ENCODE data around the gene USP10.
"Not testable (repeated sequence)": the region's sequence is repeated elsewhere in the genome, so short reads cannot be mapped to it uniquely, and the experiment has no call there.

The USP10 gene

GRCh38 chr16:84724606-84725309 is 25.0 kb downstream of the USP10 start:
- Histone ChIP-seq H3K9me3 (ENCODE audit: control insufficient read depth, insufficient read depth, low read length) (no peaks in the 10 kb centered on the region), H3K4me1 (ENCODE audit: control insufficient read depth, insufficient read depth, low read length) (peaks cover 32% of the 10 kb centered on the region), H3K9ac (ENCODE audit: low read depth, low read length) (no peak overlapping the region), H3K4me3 (ENCODE audit: low read depth, low read length) (no peak overlapping the region), H3K36me3 (ENCODE audit: control insufficient read depth, insufficient read depth, low read length) (peaks cover under 1% of the 10 kb centered on the region), H3K27me3 (ENCODE audit: control insufficient read depth, insufficient read depth, low read length) (no peaks in the 10 kb centered on the region)

GRCh38 chr16:84725481-84726078 is 25.8 kb downstream of the USP10 start:
- no peaks in the 10 kb centered on the region for H3K9me3 ChIP-seq (ENCODE audit: control insufficient read depth, insufficient read depth, low read length)
- no peaks in the 10 kb centered on the region for H3K27me3 ChIP-seq (ENCODE audit: control insufficient read depth, insufficient read depth, low read length)
- peaks cover 36% of the 10 kb centered on the region for H3K4me1 ChIP-seq (ENCODE audit: control insufficient read depth, insufficient read depth, low read length)
- H3K36me3 ChIP-seq (ENCODE audit: control insufficient read depth, insufficient read depth, low read length): no peaks in the 10 kb centered on the region
- H3K4me3 ChIP-seq (ENCODE audit: low read depth, low read length): peak overlapping the region; percentile 33
- H3K9ac ChIP-seq (ENCODE audit: low read depth, low read length): no peak overlapping the region

DNA sequence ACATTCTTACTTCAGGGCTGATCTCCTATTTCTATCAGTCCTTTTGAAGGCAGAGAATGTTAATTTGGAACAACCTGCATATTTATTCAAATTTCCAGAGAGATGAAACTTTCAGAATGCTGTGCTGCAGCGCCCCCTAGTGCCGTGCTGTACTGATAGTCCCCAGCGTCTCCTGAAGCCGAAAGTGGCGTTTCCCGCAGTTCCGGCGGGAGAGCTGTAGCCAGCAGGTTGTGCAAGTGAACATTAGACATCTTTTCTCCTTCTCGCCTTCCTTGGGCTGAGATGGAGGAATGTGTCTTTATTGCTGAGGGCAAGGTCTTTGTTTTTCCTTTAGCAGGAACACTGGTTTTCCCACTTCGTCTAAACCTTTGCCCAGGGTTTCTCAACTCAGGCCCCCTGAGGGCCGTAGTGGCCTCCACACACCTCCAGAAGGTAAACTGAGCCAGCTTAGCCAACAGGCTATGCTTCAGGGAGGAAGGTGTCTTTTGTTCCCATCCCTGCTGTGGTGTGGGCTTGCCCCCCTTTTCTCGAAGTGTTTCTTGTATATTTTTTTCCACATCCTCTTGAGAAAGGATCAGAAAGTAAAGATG is 26.4 kb downstream of the USP10 start:
- Histone ChIP-seq H3K9me3 (ENCODE audit: control insufficient read depth, insufficient read depth, low read length) (no peaks in the 10 kb centered on the region), H3K9ac (ENCODE audit: low read depth, low read length) (no peak overlapping the region), H3K4me1 (ENCODE audit: control insufficient read depth, insufficient read depth, low read length) (peaks cover 38% of the 10 kb centered on the region), H3K27me3 (ENCODE audit: control insufficient read depth, insufficient read depth, low read length) (no peaks in the 10 kb centered on the region), H3K36me3 (ENCODE audit: control insufficient read depth, insufficient read depth, low read length) (no peaks in the 10 kb centered on the region), H3K4me3 (ENCODE audit: low read depth, low read length) (no peak overlapping the region)

- Histone ChIP-seq H3K36me3 (ENCODE audit: control insufficient read depth, insufficient read depth, low read length) (no peaks in the 10 kb centered on the region), H3K27me3 (ENCODE audit: control insufficient read depth, insufficient read depth, low read length) (no peaks in the 10 kb centered on the region), H3K9me3 (ENCODE audit: control insufficient read depth, insufficient read depth, low read length) (no peaks in the 10 kb centered on the region), H3K4me3 (ENCODE audit: low read depth, low read length) (no peak overlapping the region), H3K9ac (ENCODE audit: low read depth, low read length) (no peak overlapping the region), H3K4me1 (ENCODE audit: control insufficient read depth, insufficient read depth, low read length) (peaks cover 38% of the 10 kb centered on the region)
Observed at GRCh38 chr16:84726669-84727467, 27.1 kb downstream of the USP10 start.

DNA sequence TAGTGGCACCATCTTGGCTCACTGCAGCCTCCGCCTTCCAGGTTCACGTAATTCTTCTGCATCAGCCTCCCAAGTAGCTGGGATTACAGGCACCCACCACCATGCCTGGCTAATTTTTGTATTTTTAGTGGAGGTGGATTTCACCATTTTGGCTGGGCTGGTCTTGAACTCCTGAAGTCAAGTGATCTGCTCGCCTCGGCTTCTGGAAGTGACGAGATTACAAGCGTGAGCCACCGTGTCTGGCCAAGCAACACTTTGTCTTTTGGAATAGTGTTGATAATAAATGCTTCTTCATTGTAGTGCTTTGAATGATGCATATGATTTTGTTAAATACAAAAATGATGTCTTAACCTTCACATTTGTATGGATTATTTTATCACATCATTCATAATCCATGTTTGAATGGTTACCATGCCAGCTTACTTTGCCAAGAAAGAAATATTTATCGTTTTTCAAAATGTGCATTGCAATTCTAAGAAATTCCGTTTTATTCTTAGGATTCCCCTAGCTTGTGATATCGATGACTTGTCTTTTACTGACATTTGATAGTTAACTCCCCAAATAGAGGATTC is 29.1 kb downstream of the USP10 start:
- peaks cover 31% of the 10 kb centered on the region for H3K4me1 ChIP-seq (ENCODE audit: control insufficient read depth, insufficient read depth, low read length)
- H3K9ac ChIP-seq (ENCODE audit: low read depth, low read length): no peak overlapping the region
- H3K27me3 ChIP-seq (ENCODE audit: control insufficient read depth, insufficient read depth, low read length): no peaks in the 10 kb centered on the region
- H3K9me3 ChIP-seq (ENCODE audit: control insufficient read depth, insufficient read depth, low read length): no peaks in the 10 kb centered on the region
- H3K4me3 ChIP-seq (ENCODE audit: low read depth, low read length): no peak overlapping the region
- no peaks in the 10 kb centered on the region for H3K36me3 ChIP-seq (ENCODE audit: control insufficient read depth, insufficient read depth, low read length)

DNA sequence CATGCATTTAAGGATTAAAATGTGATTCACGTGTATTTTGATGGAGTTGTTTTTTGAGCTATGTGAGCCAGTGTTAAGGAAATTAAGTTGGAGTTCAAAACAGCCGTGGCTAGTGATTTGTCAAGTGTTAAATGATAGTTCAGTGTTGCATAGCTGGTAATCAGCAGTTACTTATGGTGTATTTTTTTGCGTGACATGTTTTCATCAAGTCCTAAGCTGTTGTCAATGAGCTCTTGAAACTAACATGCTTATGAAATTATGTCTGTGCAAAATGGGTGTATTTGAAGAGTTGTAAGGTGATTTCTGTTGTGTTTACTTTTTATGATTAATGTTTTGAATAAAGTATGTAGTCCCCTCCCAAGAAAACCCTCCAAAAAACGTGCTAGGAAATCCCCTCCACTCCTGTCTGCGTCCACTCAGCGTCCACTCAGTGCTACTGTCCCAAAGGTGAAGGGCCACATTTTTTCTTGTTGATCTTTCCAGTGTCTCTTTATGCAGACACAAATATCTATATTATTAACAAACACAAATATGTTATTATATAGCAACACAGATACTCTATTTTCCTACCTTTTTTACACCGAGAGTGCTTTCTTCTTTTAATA is 30.0 kb downstream of the USP10 start:
- Histone ChIP-seq H3K36me3 (ENCODE audit: control insufficient read depth, insufficient read depth, low read length) (no peaks in the 10 kb centered on the region), H3K9me3 (ENCODE audit: control insufficient read depth, insufficient read depth, low read length) (no peaks in the 10 kb centered on the region), H3K27me3 (ENCODE audit: control insufficient read depth, insufficient read depth, low read length) (no peaks in the 10 kb centered on the region), H3K9ac (ENCODE audit: low read depth, low read length) (no peak overlapping the region), H3K4me1 (ENCODE audit: control insufficient read depth, insufficient read depth, low read length) (peaks cover 27% of the 10 kb centered on the region), H3K4me3 (ENCODE audit: low read depth, low read length) (no peak overlapping the region)

GRCh38 chr16:84730406-84731106 is 30.8 kb downstream of the USP10 start:
- H3K27me3 ChIP-seq (ENCODE audit: control insufficient read depth, insufficient read depth, low read length): no peaks in the 10 kb centered on the region
- no peak overlapping the region for H3K9ac ChIP-seq (ENCODE audit: low read depth, low read length)
- peaks cover 30% of the 10 kb centered on the region for H3K4me1 ChIP-seq (ENCODE audit: control insufficient read depth, insufficient read depth, low read length)
- no peaks in the 10 kb centered on the region for H3K9me3 ChIP-seq (ENCODE audit: control insufficient read depth, insufficient read depth, low read length)
- H3K36me3 ChIP-seq (ENCODE audit: control insufficient read depth, insufficient read depth, low read length): no peaks in the 10 kb centered on the region
- H3K4me3 ChIP-seq (ENCODE audit: low read depth, low read length): no peak overlapping the region

DNA sequence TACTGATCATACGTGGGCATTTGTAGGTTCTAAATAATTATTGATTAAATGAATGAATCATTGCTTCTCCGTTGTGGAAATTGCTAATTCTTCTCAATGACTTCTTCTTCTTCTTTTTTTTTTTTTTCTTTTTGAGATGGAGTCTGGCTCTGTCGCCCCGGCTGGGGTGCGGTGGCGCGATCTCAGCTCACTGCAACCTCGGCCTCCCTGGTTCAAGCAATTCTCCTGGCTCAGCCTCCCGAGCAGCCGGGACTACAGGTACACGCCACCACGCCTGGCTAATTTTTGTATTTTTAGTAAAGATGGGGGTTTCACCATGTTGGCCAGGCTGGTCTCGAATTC is 32.5 kb downstream of the USP10 start:
- peaks cover 26% of the 10 kb centered on the region for H3K4me1 ChIP-seq (ENCODE audit: control insufficient read depth, insufficient read depth, low read length)
- not testable (repeated sequence) for H3K27me3 ChIP-seq (ENCODE audit: control insufficient read depth, insufficient read depth, low read length); H3K36me3 ChIP-seq (ENCODE audit: control insufficient read depth, insufficient read depth, low read length); H3K9me3 ChIP-seq (ENCODE audit: control insufficient read depth, insufficient read depth, low read length); H3K9ac ChIP-seq (ENCODE audit: low read depth, low read length); H3K4me3 ChIP-seq (ENCODE audit: low read depth, low read length)

- no peak overlapping the region for H3K9ac ChIP-seq (ENCODE audit: low read depth, low read length)
- H3K4me1 ChIP-seq (ENCODE audit: control insufficient read depth, insufficient read depth, low read length): peaks cover 32% of the 10 kb centered on the region
- no peak overlapping the region for H3K4me3 ChIP-seq (ENCODE audit: low read depth, low read length)
- no peaks in the 10 kb centered on the region for H3K36me3 ChIP-seq (ENCODE audit: control insufficient read depth, insufficient read depth, low read length)
- H3K27me3 ChIP-seq (ENCODE audit: control insufficient read depth, insufficient read depth, low read length): no peaks in the 10 kb centered on the region
- H3K9me3 ChIP-seq (ENCODE audit: control insufficient read depth, insufficient read depth, low read length): no peaks in the 10 kb centered on the region
Observed at GRCh38 chr16:84732674-84733352, 33.0 kb downstream of the USP10 start.

GRCh38 chr16:84735849-84736586 is 36.2 kb downstream of the USP10 start:
- no peaks in the 10 kb centered on the region for H3K36me3 ChIP-seq (ENCODE audit: control insufficient read depth, insufficient read depth, low read length)
- no peaks in the 10 kb centered on the region for H3K9me3 ChIP-seq (ENCODE audit: control insufficient read depth, insufficient read depth, low read length)
- H3K4me3 ChIP-seq (ENCODE audit: low read depth, low read length): no peak overlapping the region
- no peak overlapping the region for H3K9ac ChIP-seq (ENCODE audit: low read depth, low read length)
- peaks cover 25% of the 10 kb centered on the region for H3K4me1 ChIP-seq (ENCODE audit: control insufficient read depth, insufficient read depth, low read length)
- no peaks in the 10 kb centered on the region for H3K27me3 ChIP-seq (ENCODE audit: control insufficient read depth, insufficient read depth, low read length)
